Tibial artery (tissue), 4 donors: ENCODE data around the gene ARHGAP9.

Source experiments
- DNase-seq, 2 donors: peaks; one replicate each; pipeline ENCODE4 v3.0.0-alpha.2; 2019
- H3K27ac ChIP-seq, 2 donors: fragments of 200-600 bp; sonication (generic) in 1 of 2; 1 replicate in 1 of 2; 2 replicates in 1 of 2; pipeline ENCODE4 v1.5.1; 2018 to 2019; ENCODE audit warnings: mild to moderate bottlenecking in 1 of 2
- H3K27me3 ChIP-seq, 2 donors: fragments of 200-600 bp; sonication (generic) in 1 of 2; one replicate each; pipeline versions ENCODE4 v1.5.1 to v1.6.0; 2016 to 2019
- H3K36me3 ChIP-seq, 3 donors: fragments of 200-600 bp; sonication (generic) in 2 of 3; one replicate each; pipeline ENCODE4 v1.5.1; 2016 to 2019; ENCODE audit warnings: mild to moderate bottlenecking in 2 of 3
- H3K4me1 ChIP-seq, 4 donors: fragments of 200-600 bp; sonication (generic) in 2 of 4; 1 replicate in 3 of 4; 2 replicates in 1 of 4; pipeline ENCODE4 v1.5.1; 2016 to 2019
- H3K4me3 ChIP-seq, 2 donors: fragments of 200-600 bp; sonication (generic) in 1 of 2; 1 replicate in 1 of 2; 2 replicates in 1 of 2; pipeline ENCODE4 v1.5.1; 2018 to 2019; ENCODE audit warnings: mild to moderate bottlenecking in 2 of 2
- H3K9me3 ChIP-seq, 3 donors: fragments of 200-600 bp; sonication (generic) in 1 of 3; one replicate each; pipeline ENCODE4 v1.5.1; 2016 to 2019
- CTCF ChIP-seq, 2 experiments: fragments of 200-600 bp in 1 of 2; fragments of 450-650 bp in 1 of 2; IDR thresholded peaks; one replicate each; pipeline ENCODE4 v1.5.1; 2017 to 2019; ENCODE audit warnings: antibody characterized with exemption in 2 of 2, mild to moderate bottlenecking in 1 of 2, moderate library complexity in 1 of 2
- intact Hi-C: fragments of 100-400 bp; cut with DNase I; formaldehyde crosslinking; loops from one replicate; pipeline ENCODE4 v1.15.0; 2023; ENCODE audit warnings: low total_unique reads

Gene ARHGAP9

GRCh38 chr12:57470970-57471656, 8.6 kb downstream of the ARHGAP9 start:
- intact Hi-C loops: no loop called here
- no peak overlapping the region for H3K4me3 ChIP-seq
- peaks cover 0 to 57% of the 10 kb centered on the region in 2 donors for H3K27me3 ChIP-seq
- no peaks in the 10 kb centered on the region for H3K36me3 ChIP-seq
- no peak for DNase-seq
- no peak for TF ChIP-seq CTCF (IDR thresholded peaks at IDR 0.05)
- no peak overlapping the region for H3K27ac ChIP-seq
- H3K9me3 ChIP-seq: no peaks in the 10 kb centered on the region
- peaks cover 0 to 16% (median 12%) of the 10 kb centered on the region in 4 donors for H3K4me1 ChIP-seq

GRCh38 chr12:57470286-57470969, 9.2 kb downstream of the ARHGAP9 start:
- Histone ChIP-seq H3K4me3 (no peak overlapping the region), H3K36me3 (no peaks in the 10 kb centered on the region), H3K27ac (no peak overlapping the region), H3K4me1 (peaks cover 0 to 9% (median 6%) of the 10 kb centered on the region in 4 donors), H3K9me3 (no peaks in the 10 kb centered on the region), H3K27me3 (peaks cover 0 to 51% of the 10 kb centered on the region in 2 donors)
- intact Hi-C loops: no loop called here
- no peak for TF ChIP-seq CTCF (IDR thresholded peaks at IDR 0.05)
- no peak for DNase-seq

- Histone ChIP-seq H3K4me1 (peaks cover 0 to under 1% (median 0%) of the 10 kb centered on the region in 4 donors), H3K9me3 (no peaks in the 10 kb centered on the region), H3K27ac (no peak overlapping the region), H3K4me3 (no peak overlapping the region), H3K36me3 (no peaks in the 10 kb centered on the region), H3K27me3 (peaks cover 0 to 42% of the 10 kb centered on the region in 2 donors)
- TF ChIP-seq CTCF (IDR thresholded peaks at IDR 0.05): no peak
- intact Hi-C loops: no loop called here
- no peak for DNase-seq
Measured at GRCh38 chr12:57469296-57470164, 10.1 kb downstream of the ARHGAP9 start.

GRCh38 chr12:57467915-57468314, 11.8 kb downstream of the ARHGAP9 start:
- TF ChIP-seq CTCF (IDR thresholded peaks at IDR 0.05): no peak
- no peaks in the 10 kb centered on the region for H3K36me3 ChIP-seq
- H3K27ac ChIP-seq: no peak overlapping the region
- H3K4me1 ChIP-seq: no peaks in the 10 kb centered on the region
- peaks cover 0 to 30% of the 10 kb centered on the region in 2 donors for H3K27me3 ChIP-seq
- H3K9me3 ChIP-seq: no peaks in the 10 kb centered on the region
- no peak overlapping the region for H3K4me3 ChIP-seq
- intact Hi-C loops: no loop called here
- no peak for DNase-seq

GRCh38 chr12:57467212-57467874, 12.3 kb downstream of the ARHGAP9 start:
- no peak for TF ChIP-seq CTCF (IDR thresholded peaks at IDR 0.05)
- no peaks in the 10 kb centered on the region for H3K36me3 ChIP-seq
- no peak overlapping the region for H3K27ac ChIP-seq
- DNase-seq: no peak
- H3K9me3 ChIP-seq: no peaks in the 10 kb centered on the region
- intact Hi-C loops: no loop called here
- H3K4me1 ChIP-seq: no peaks in the 10 kb centered on the region
- no peak overlapping the region for H3K4me3 ChIP-seq
- H3K27me3 ChIP-seq: peaks cover 0 to 24% of the 10 kb centered on the region in 2 donors
